ENCODE results near the gene INSYN2B. TPM values are rescaled to one million over a fixed set of nuclear protein-coding genes. Genes with fewer than 3 reads are reported as not detected.
A peak's percentile ranks its signal among the peaks of the same experiment; 100 is the strongest.

Gene INSYN2B
- total and polyA plus RNA-seq, 12 donors, result 0.08 to 0.94 (median 0.62) TPM; not detected in 2

DNA sequence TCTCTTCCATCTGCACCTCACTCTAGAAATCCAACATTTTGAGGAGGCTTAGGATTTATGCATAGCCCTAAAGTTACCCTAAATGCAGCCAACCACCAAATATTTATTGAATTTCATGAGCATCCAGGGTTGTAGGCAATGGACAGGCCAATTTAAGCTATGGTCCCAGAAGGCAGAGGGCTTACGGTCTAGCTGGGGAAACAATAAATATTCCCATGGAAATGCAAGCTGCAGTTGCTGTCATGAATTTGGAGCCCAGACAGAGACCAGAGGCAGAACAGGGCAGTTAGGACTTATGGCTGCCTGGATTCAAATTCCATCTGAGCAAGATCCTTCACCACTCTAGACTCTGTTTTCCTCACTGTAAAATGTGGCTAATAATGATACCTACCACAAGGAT lies 9.1 kb upstream of the INSYN2B start:
- TF ChIP-seq CTCF (IDR thresholded peaks at IDR 0.05) (no peak), POLR2A (IDR thresholded peaks at IDR 0.05) (no peak)
- no peak for DNase-seq
- WGBS, 4 donors, result 63 to 83% (median 74%) methylated on average over 1 of the region's 1 CpG
- intact Hi-C loops (cut with DNase I), result no loop called here
- no peaks in the 10 kb centered on the region for H3K36me3 ChIP-seq (replicated peaks in 1 of 2)
- H3K27me3 ChIP-seq, result no peaks in the 10 kb centered on the region
- no peak overlapping the region for H3K27ac ChIP-seq
- no peaks in the 10 kb centered on the region for H3K4me1 ChIP-seq (replicated peaks in 1 of 2)
- no peaks in the 10 kb centered on the region for H3K9me3 ChIP-seq (replicated peaks in 1 of 3)
- no peak overlapping the region for H3K4me3 ChIP-seq

DNA sequence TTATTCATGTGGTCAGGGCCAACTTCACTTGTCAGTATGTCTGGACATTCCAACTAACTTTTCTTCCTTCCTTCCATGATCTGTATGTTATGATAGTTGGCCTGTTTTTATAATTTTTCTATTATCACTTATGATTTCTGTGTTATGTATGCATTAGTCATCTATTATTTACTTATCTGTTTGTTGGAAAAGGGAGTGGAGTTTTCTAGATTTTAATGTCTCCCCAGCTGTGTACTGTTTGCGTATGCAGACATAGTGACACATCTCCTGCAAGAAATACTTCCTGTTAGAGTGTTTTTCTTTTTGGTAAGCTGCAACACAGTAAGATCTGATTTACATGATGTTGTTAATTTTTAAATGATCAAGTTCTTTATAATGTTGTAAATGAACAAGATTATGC lies 8.7 kb upstream of the INSYN2B start:
- H3K9me3 ChIP-seq (replicated peaks in 1 of 3), result no peaks in the 10 kb centered on the region
- 86 to 94% (median 87%) methylated on average over 1 of the region's 1 CpG for WGBS, 4 donors
- H3K36me3 ChIP-seq (replicated peaks in 1 of 2), result no peaks in the 10 kb centered on the region
- DNase-seq, result no peak
- intact Hi-C loops (cut with DNase I), result no loop called here
- TF ChIP-seq CTCF (IDR thresholded peaks at IDR 0.05), result no peak
- no peak for TF ChIP-seq POLR2A (IDR thresholded peaks at IDR 0.05)
- H3K27ac ChIP-seq, result no peak overlapping the region
- no peak overlapping the region for H3K4me3 ChIP-seq
- H3K4me1 ChIP-seq (replicated peaks in 1 of 2), result no peaks in the 10 kb centered on the region
- no peaks in the 10 kb centered on the region for H3K27me3 ChIP-seq

DNA sequence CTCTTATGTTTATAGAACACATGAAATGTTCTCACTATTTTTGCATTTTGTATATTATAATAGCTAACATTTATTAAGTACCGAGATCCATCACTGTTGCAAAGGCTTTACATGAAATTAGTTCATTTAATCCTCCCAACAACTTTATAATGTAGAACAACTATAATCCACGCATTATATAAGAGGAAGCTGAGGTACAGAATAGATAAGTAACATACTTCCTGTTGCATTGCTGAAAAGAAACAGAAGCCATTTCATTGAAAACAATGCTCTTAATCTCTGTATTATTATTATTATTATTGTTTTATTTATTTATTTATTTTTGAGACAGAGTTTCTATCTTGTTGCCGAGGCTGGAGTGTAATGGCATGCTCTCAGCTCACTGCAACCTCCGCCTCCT lies 7.9 kb upstream of the INSYN2B start:
- Histone ChIP-seq H3K9me3 (replicated peaks in 1 of 3) (no peaks in the 10 kb centered on the region), H3K27ac (no peak overlapping the region), H3K4me3 (no peak overlapping the region), H3K27me3 (no peaks in the 10 kb centered on the region), H3K4me1 (replicated peaks in 1 of 2) (no peaks in the 10 kb centered on the region), H3K36me3 (replicated peaks in 1 of 2) (no peaks in the 10 kb centered on the region)
- TF ChIP-seq CTCF (IDR thresholded peaks at IDR 0.05), result no peak
- TF ChIP-seq POLR2A (IDR thresholded peaks at IDR 0.05), result no peak
- intact Hi-C loops (cut with DNase I), result no loop called here
- 85 to 89% (median 87%) methylated on average over 4 of the region's 4 CpGs for WGBS, 4 donors
- DNase-seq, result no peak

GRCh38 chr5:169979871-169980270 lies 424 bp downstream of the INSYN2B start:
- H3K4me3 ChIP-seq, result peak overlapping the region in 1 of 4 donors; percentile 28
- WGBS, 4 donors, result 9 to 27% (median 21%) methylated on average over 3 of the region's 3 CpGs
- intact Hi-C loops (cut with DNase I), result loop anchor here (5.0 kb wide), 1 partner anchor 278 kb away; no protein-coding TSS in a partner anchor

More at GRCh38 chr5:169979871-169980270, 424 bp downstream of the INSYN2B start:
- DNase-seq, result no peak
- H3K36me3 ChIP-seq (replicated peaks in 1 of 2), result no peaks in the 10 kb centered on the region
- TF ChIP-seq POLR2A (IDR thresholded peaks at IDR 0.05), result no peak
- no peak for TF ChIP-seq CTCF (IDR thresholded peaks at IDR 0.05)
- H3K4me1 ChIP-seq (replicated peaks in 1 of 2), result peaks cover 0 to 7% of the 10 kb centered on the region in 2 donors
- H3K27me3 ChIP-seq, result no peaks in the 10 kb centered on the region
- H3K9me3 ChIP-seq (replicated peaks in 1 of 3), result no peaks in the 10 kb centered on the region
- no peak overlapping the region for H3K27ac ChIP-seq

All from adrenal gland (tissue), 12 donors.